Naive thymus-derived CD4-positive, alpha-beta T cell (primary cell): ENCODE measurements around the gene TBX21. TPM values are rescaled to one million over a fixed set of nuclear protein-coding genes. Genes with fewer than 3 reads are reported as not detected.

ENCODE experiments used
- ATAC-seq: fragments of 150-1000 bp; cut with Tn5 transposase; 2 replicates; pipeline ENCODE4 v1.10.0; 2021; ENCODE audit warnings: mild to moderate bottlenecking, moderate library complexity
- CTCF ChIA-PET: fragments of 350-600 bp; sonication (Branson Sonifier 250); formaldehyde crosslinking; loops from one replicate; lab custom pipeline; 2021; ENCODE audit warnings: antibody characterized with exemption; lab: Charles Lee
- POLR2A ChIA-PET: fragments of 350-600 bp; sonication (Branson Sonifier 250); formaldehyde crosslinking; loops from one replicate; lab custom pipeline; 2021; ENCODE audit warnings: antibody characterized with exemption, inconsistent platforms; lab: Charles Lee
- DNase-seq, 9 donors: peaks; one replicate each; pipeline versions ENCODE4 v3.0.0 to v3.0.0-alpha.2; 2020 to 2022; ENCODE audit warnings: mixed read lengths in 1 of 9
- H3K27ac ChIP-seq: one replicate; pipeline ENCODE4 v1.7.0; 2013; ENCODE audit warnings: mild to moderate bottlenecking, low read depth, low read length, moderate library complexity
- H3K27me3 ChIP-seq, 2 donors: one replicate each; pipeline ENCODE4 v1.7.0; 2013; ENCODE audit warnings: low read length in 2 of 2, mild to moderate bottlenecking in 2 of 2, moderate library complexity in 2 of 2; ENCODE audit not compliant: control insufficient read depth in 2 of 2, insufficient read depth in 2 of 2
- H3K36me3 ChIP-seq, 3 experiments: 1 replicate in 2 of 3; 2 replicates in 1 of 3; pipeline ENCODE4 v1.7.0; 2013; ENCODE audit warnings: low read length in 3 of 3, mild to moderate bottlenecking in 3 of 3, moderate library complexity in 1 of 3; ENCODE audit not compliant: insufficient read depth in 3 of 3, control insufficient read depth in 2 of 3
- H3K4me1 ChIP-seq, 2 donors: one replicate each; pipeline ENCODE4 v1.7.0; 2013; ENCODE audit warnings: low read length in 2 of 2, mild to moderate bottlenecking in 2 of 2, moderate library complexity in 1 of 2; ENCODE audit not compliant: control insufficient read depth in 2 of 2, insufficient read depth in 2 of 2
- H3K4me3 ChIP-seq: 2 replicates; pipeline ENCODE4 v1.7.0; 2013; ENCODE audit warnings: mild to moderate bottlenecking, low read length
- H3K9me3 ChIP-seq, 3 experiments: 1 replicate in 2 of 3; 2 replicates in 1 of 3; pipeline ENCODE4 v1.7.0; 2013; ENCODE audit warnings: low read length in 3 of 3; ENCODE audit not compliant: control insufficient read depth in 2 of 3
- H3K27ac Mint-ChIP-seq, 9 donors: one replicate each; pipeline ENCODE4 v1.8.0; 2020 to 2022; ENCODE audit warnings: mixed read lengths in 9 of 9, mild to moderate bottlenecking in 8 of 9, moderate library complexity in 5 of 9, inconsistent platforms in 2 of 9
- H3K27me3 Mint-ChIP-seq, 5 donors: one replicate each; pipeline ENCODE4 v1.8.0; 2021 to 2022; ENCODE audit warnings: mixed read lengths in 5 of 5, mild to moderate bottlenecking in 1 of 5
- H3K36me3 Mint-ChIP-seq, 5 donors: one replicate each; pipeline ENCODE4 v1.8.0; 2020 to 2022; ENCODE audit warnings: mixed read lengths in 5 of 5, mild to moderate bottlenecking in 3 of 5, inconsistent platforms in 1 of 5
- H3K4me1 Mint-ChIP-seq, 7 donors: one replicate each; pipeline ENCODE4 v1.8.0; 2020 to 2022; ENCODE audit warnings: mixed read lengths in 7 of 7, mild to moderate bottlenecking in 3 of 7, inconsistent platforms in 1 of 7
- H3K4me3 Mint-ChIP-seq, 10 donors: one replicate each; pipeline ENCODE4 v1.8.0; 2020 to 2022; ENCODE audit warnings: mild to moderate bottlenecking in 10 of 10, mixed read lengths in 10 of 10, moderate library complexity in 6 of 10, inconsistent platforms in 2 of 10
- H3K9me3 Mint-ChIP-seq, 11 donors: one replicate each; pipeline ENCODE4 v1.8.0; 2020 to 2022; ENCODE audit warnings: mixed read lengths in 11 of 11, mild to moderate bottlenecking in 4 of 11, inconsistent platforms in 1 of 11, moderate library complexity in 1 of 11
- intact Hi-C, 2 donors: fragments of 100-400 bp; cut with micrococcal nuclease; formaldehyde crosslinking; loops; one replicate each; pipeline ENCODE4 v1.15.1; 2023
- polyA plus RNA-seq, 2 donors: library from polyadenylated mRNA; unstranded; fragments of 300-500 nt; fragmentation: Illumina TruSeq; gene quantifications; one replicate each; pipeline ENCODE4 v1.2.3, GENCODE V29; 2021
- total RNA-seq, 6 experiments: library from RNA in 5 of 6; stranded (reverse) in 5 of 6; gene quantifications; 1 replicate in 5 of 6; 2 replicates in 1 of 6; pipeline ENCODE4 v1.2.3 and lab custom pipeline; 2021 to 2026

The TBX21 gene
- total and polyA plus RNA-seq, 7 experiments from 2014 or later, result 0.13 to 38.6 (median 1.5) TPM

DNA sequence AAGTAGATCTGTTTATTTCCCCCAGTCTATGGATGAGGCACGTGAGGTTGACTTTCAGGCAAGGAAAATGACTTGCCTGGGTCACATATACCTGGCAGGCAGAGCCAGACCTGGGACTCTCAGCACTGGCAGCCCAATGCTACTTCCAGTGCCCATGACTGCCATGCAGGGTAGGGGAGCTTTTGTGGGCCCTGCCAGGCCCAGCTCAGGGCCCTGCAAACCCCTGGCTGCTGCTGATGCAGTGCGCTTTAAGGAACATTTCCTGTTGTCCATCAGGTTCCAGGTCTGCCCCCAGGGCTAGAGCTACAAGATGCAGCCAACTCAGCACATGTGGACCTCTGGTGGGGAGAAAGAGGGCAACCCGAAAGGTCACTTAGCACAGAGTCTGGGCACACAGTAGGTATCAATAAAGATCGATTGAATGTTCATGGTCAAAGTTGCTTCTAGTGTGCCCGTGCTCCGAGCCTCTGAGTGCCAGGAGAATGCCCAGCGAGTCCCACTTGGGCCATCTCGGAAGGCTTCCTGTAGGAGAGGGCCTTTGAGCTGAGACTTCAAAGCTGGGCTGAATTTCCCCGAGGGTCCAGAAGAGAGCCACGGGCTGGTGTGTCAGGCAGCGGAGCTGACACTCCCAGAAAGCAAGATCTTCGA lies 513 bp upstream of the TBX21 start:
- no peaks in the 10 kb centered on the region for H3K27me3 ChIP-seq
- ATAC-seq (no peak), DNase-seq (peak in 1 of 9 donors; percentile 21)
- peak overlapping the region; percentile 75 for H3K4me3 ChIP-seq
- peaks cover 11 to 78% (median 25%) of the 10 kb centered on the region in 7 donors for H3K4me1 Mint-ChIP-seq
- peaks cover 0 to 14% (median 5%) of the 10 kb centered on the region in 5 donors for H3K27me3 Mint-ChIP-seq
- ChIA-PET POLR2A (interaction anchor here (0.6 to 1.3 kb wide), 5 partner anchors 26 to 159 kb away, joined by 3 to 5 read pairs (median 4); no protein-coding TSS in a partner anchor), CTCF (interaction anchor here (0.7 to 2.0 kb wide), 7 partner anchors 10 to 262 kb away, joined by 3 to 10 read pairs (median 3); no protein-coding TSS in a partner anchor)
- H3K4me1 ChIP-seq, result peaks cover 17 to 44% of the 10 kb centered on the region in 2 donors
- H3K36me3 ChIP-seq, result no peaks in the 10 kb centered on the region
- H3K9me3 Mint-ChIP-seq, result no peaks in the 10 kb centered on the region
- H3K36me3 Mint-ChIP-seq, result peaks cover 0 to 2% (median 0%) of the 10 kb centered on the region in 5 donors
- peak overlapping the region in 4 of 9 donors; percentile 24 to 79 (median 36) for H3K27ac Mint-ChIP-seq
- H3K4me3 Mint-ChIP-seq, result peak overlapping the region; percentile 66 to 84 (median 77)
- intact Hi-C loops, result loop anchor here (1.0 to 5.0 kb wide), 6 partner anchors 10 to 89 kb away; partner anchors contain the start of gene OSBPL7 (in 1 of the 2)
- no peaks in the 10 kb centered on the region for H3K9me3 ChIP-seq
- no peak overlapping the region for H3K27ac ChIP-seq

DNA sequence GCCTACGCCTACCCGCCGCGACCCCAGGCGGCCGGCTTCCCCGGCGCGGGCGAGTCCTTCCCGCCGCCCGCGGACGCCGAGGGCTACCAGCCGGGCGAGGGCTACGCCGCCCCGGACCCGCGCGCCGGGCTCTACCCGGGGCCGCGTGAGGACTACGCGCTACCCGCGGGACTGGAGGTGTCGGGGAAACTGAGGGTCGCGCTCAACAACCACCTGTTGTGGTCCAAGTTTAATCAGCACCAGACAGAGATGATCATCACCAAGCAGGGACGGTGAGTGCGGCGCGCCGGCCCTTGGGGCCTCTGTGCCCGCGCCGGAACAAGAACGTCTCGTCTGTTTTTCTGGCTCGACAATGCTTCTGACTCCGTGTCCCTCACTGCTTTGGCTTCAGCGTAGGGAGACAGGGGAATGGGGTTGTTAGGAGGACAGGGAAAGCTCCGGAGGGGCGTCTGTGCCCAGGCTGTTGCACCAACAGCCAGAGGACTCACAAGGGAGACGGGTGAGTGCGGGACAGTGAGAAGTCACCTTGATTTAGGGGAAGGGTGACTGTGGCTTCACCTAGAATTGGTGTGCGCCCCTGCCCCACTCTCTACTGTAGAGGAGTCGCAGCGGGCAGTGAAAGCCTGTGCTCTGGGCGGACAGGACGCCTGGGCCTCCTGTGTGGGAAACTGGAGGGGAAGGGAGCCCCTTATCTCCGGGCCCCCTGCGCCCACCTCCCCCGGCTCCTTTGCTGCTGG lies 806 bp downstream of the TBX21 start:
- ChIA-PET CTCF (interaction anchor here (1.1 to 2.0 kb wide), 3 partner anchors 9 to 35 kb away, joined by 4 to 10 read pairs (median 6); no protein-coding TSS in a partner anchor), POLR2A (interaction anchor here (1.3 kb wide), 3 partner anchors 27 to 157 kb away, joined by 3 to 5 read pairs (median 4); no protein-coding TSS in a partner anchor)
- intact Hi-C loops, result loop anchor here (1.0 to 5.0 kb wide), 6 partner anchors 8 to 87 kb away; partner anchors contain the start of gene OSBPL7 (in 1 of the 2)
- Mint-ChIP-seq H3K27me3 (peaks cover 0 to 14% (median 5%) of the 10 kb centered on the region in 5 donors), H3K4me1 (peaks cover 11 to 73% (median 25%) of the 10 kb centered on the region in 7 donors), H3K27ac (peak overlapping the region in 8 of 9 donors; percentile 10 to 94 (median 55)), H3K36me3 (peaks cover 0 to 2% (median 0%) of the 10 kb centered on the region in 5 donors), H3K9me3 (no peaks in the 10 kb centered on the region), H3K4me3 (peak overlapping the region; percentile 78 to 96 (median 87))
- no peaks in the 10 kb centered on the region for H3K9me3 ChIP-seq
- H3K36me3 ChIP-seq, result no peaks in the 10 kb centered on the region
- H3K4me3 ChIP-seq, result peak overlapping the region; percentile 75
- no peaks in the 10 kb centered on the region for H3K27me3 ChIP-seq
- peaks cover 17 to 47% of the 10 kb centered on the region in 2 donors for H3K4me1 ChIP-seq
- no peak overlapping the region for H3K27ac ChIP-seq
- ATAC-seq (no peak), DNase-seq (peak in 1 of 9 donors; percentile 38)

DNA sequence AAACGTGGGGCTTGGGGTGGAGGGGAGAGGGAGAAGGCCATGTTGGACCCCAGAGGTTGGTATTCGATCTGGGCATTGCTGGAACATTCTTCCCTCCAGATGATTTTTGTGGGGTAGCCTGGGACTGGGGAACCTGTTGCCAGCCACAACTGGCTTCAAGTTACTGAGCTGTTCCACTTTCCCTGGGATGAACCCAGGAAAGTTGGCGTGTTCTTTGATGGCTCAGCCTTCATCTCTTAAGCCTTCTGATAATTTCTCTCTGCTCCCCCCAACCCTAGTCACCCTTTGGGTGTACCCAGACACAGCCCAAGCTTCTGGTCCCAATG lies 2.1 kb downstream of the TBX21 start:
- Mint-ChIP-seq H3K9me3 (no peaks in the 10 kb centered on the region), H3K27me3 (peaks cover 0 to 14% (median 5%) of the 10 kb centered on the region in 5 donors), H3K36me3 (peaks cover 0 to 2% (median 0%) of the 10 kb centered on the region in 5 donors), H3K4me1 (peaks cover 11 to 64% (median 25%) of the 10 kb centered on the region in 7 donors), H3K27ac (peak overlapping the region in 3 of 9 donors; percentile 17 to 94 (median 73)), H3K4me3 (peak overlapping the region in 9 of 10 donors; percentile 9 to 96 (median 81))
- H3K4me3 ChIP-seq, result peak overlapping the region; percentile 75
- H3K36me3 ChIP-seq, result no peaks in the 10 kb centered on the region
- intact Hi-C loops, result loop anchor here in 1 of 2 donors (5.0 kb wide), 1 partner anchor 1997 kb away; no protein-coding TSS in a partner anchor
- ChIA-PET CTCF (interaction anchor here (0.5 to 0.6 kb wide), 2 partner anchors 11 to 169 kb away, joined by 3 read pairs; no protein-coding TSS in a partner anchor), POLR2A (no interaction called here)
- DNase-seq (no peak), ATAC-seq (no peak)
- no peaks in the 10 kb centered on the region for H3K9me3 ChIP-seq
- peaks cover 17 to 45% of the 10 kb centered on the region in 2 donors for H3K4me1 ChIP-seq
- no peaks in the 10 kb centered on the region for H3K27me3 ChIP-seq
- H3K27ac ChIP-seq, result no peak overlapping the region

DNA sequence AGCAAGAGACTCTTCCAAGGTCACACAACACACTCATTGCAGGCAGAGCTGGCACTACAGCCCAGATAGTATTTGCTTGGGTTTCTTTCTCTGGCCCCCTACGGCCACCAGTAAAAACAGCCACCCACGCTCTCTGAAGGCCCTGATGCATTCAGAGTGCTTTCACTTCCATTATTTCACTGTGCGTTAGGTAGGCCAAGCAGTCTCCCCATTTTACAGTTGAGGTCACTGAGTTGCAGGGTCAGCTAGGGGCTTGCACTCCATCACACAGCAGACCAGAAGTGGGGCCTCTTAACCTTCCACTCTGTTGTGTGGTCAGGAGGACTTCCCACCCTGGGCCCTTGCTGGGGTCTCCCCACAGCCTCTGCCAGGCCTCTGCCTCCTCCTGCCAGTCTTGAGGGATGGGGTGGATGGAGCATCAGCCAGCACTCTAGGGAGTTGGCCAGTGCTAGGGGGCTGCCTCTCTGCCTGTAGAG lies 2.5 kb downstream of the TBX21 start:
- DNase-seq (peak in 1 of 9 donors; percentile 42), ATAC-seq (no peak)
- Mint-ChIP-seq H3K9me3 (no peaks in the 10 kb centered on the region), H3K36me3 (peaks cover 0 to 2% (median 0%) of the 10 kb centered on the region in 5 donors), H3K4me1 (peaks cover 11 to 65% (median 25%) of the 10 kb centered on the region in 7 donors), H3K27ac (peak overlapping the region in 1 of 9 donors; percentile 94), H3K4me3 (peak overlapping the region in 8 of 10 donors; percentile 4 to 96 (median 80)), H3K27me3 (peaks cover 0 to 11% (median 5%) of the 10 kb centered on the region in 5 donors)
- intact Hi-C loops, result loop anchor here in 1 of 2 donors (5.0 kb wide), 1 partner anchor 1997 kb away; no protein-coding TSS in a partner anchor
- ChIA-PET CTCF (interaction anchor here (0.5 to 0.6 kb wide), 2 partner anchors 11 to 169 kb away, joined by 3 read pairs; no protein-coding TSS in a partner anchor), POLR2A (no interaction called here)
- H3K9me3 ChIP-seq, result no peaks in the 10 kb centered on the region
- H3K4me1 ChIP-seq, result peaks cover 17 to 45% of the 10 kb centered on the region in 2 donors
- H3K36me3 ChIP-seq, result no peaks in the 10 kb centered on the region
- no peak overlapping the region for H3K27ac ChIP-seq
- no peaks in the 10 kb centered on the region for H3K27me3 ChIP-seq
- peak overlapping the region; percentile 75 for H3K4me3 ChIP-seq

DNA sequence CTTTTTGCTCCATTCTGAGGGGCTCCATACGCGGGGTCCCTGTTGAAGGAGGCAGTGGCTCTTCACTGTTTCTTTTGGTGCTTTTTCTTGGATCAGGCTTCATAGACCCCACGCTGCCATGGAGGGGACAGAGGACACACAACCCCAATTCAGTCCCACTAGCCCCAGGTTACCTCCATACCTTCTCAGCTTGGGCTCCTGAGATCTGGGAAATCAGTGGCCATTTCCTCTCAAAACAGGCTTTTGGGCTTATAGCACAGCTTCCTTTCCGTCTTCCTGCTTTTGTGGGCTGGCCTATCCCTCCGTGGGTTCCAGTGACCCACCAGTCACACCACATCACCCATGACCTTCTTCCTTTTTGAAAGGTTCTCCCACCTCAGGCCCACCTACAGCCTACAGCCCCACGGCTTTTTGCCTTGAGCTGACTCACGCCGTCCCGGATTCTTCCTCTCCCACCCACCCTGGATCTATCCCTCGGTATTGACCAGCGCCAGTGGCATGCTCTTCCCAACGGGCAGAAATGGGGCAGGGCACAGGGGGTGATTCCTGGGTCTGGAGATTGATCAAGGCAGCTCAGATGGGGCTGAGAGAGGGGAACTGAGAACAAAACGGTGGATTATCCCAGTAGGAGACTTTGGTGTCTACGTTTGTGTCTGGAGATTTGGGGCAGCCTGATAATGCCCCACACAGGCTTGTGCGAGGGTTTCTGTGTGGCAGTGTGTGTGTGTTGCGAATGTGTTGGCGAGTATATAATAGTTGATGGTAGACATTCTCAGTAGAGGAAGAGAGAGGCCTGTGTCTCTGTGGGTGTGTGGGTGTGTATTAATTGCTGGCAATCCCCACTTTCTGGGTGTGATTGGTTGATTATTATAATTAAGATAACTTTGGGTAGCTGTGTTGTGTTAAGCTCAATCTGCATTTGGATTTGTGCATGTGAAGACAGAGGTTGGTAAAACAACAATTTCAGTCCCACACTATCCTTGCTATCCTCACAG lies 3.8 kb downstream of the TBX21 start:
- H3K36me3 ChIP-seq, result no peaks in the 10 kb centered on the region
- Mint-ChIP-seq H3K4me1 (peaks cover 21 to 67% (median 26%) of the 10 kb centered on the region in 7 donors), H3K4me3 (peak overlapping the region in 2 of 10 donors; percentile 94 to 96), H3K27ac (peak overlapping the region in 1 of 9 donors; percentile 79), H3K27me3 (peaks cover 0 to 7% (median 5%) of the 10 kb centered on the region in 5 donors), H3K36me3 (peaks cover 0 to 5% (median 0%) of the 10 kb centered on the region in 5 donors), H3K9me3 (no peaks in the 10 kb centered on the region)
- POLR2A ChIA-PET, result interaction anchor here (0.6 to 0.7 kb wide), 2 partner anchors 175 to 412 kb away, joined by 3 to 5 read pairs; no protein-coding TSS in a partner anchor
- CTCF ChIA-PET, result no interaction called here
- no peak for ATAC-seq
- DNase-seq, result peak in 1 of 9 donors; percentile 18
- peak overlapping the region; percentile 46 for H3K4me3 ChIP-seq
- no peak overlapping the region for H3K27ac ChIP-seq
- H3K9me3 ChIP-seq, result no peaks in the 10 kb centered on the region
- H3K4me1 ChIP-seq, result peaks cover 17 to 47% of the 10 kb centered on the region in 2 donors
- intact Hi-C loops, result loop anchor here in 1 of 2 donors (5.0 kb wide), 1 partner anchor 1996 kb away; no protein-coding TSS in a partner anchor
- H3K27me3 ChIP-seq, result no peaks in the 10 kb centered on the region
